Activated CD4-positive, alpha-beta T cell treated with anti-CD3 and anti-CD28 coated beads, Interleukin-2, amount 50 U/mL, for 1 hour (primary cell): Measurements from ENCODE around the gene IFT80.
A peak's percentile ranks its signal among the peaks of the same experiment; 100 is the strongest.
"Not testable (repeated sequence)": the region's sequence is repeated elsewhere in the genome, so short reads cannot be mapped to it uniquely, and the experiment has no call there.

ENCODE experiments used
- DNase-seq: peaks from one replicate; pipeline ENCODE4 v3.0.0-alpha.2; 2020

The IFT80 gene

GRCh38 chr3:160400030-160400701, 1.1 kb upstream of the IFT80 start:
- peak; percentile 20 for DNase-seq

DNA sequence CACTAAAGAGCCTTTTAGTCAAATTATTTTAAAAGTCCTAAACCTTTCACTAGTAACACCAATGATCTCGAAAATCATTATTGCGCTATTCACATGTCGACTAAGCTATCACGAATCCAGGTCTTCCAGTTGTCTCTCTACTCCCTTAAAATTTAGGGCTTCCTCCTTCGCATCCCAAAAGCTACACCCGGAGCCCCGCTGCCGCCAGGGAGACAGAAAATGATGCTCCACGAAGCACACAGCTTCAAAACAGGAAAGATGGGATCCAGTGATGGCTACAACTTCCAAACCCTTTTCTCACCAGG, 253 bp downstream of the IFT80 start:
- no peak for DNase-seq

DNA sequence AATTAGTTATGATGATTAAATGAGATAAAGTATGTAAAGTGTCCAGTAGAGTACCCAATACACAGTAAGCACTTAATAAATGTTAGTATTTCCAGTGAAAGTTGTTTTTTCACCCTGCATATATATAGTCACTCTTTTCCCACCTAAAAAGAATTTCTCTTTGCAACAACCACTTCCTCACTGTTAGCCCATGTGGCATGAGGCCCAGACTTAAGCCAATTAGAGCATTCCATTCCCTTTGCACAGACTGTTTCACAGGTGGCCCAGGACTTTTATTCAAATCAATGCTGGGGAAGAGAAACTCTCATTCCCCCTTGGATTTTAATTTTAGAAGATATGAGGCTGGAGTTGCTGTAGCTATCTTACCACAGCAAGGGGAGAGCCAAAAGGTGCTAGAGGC, 3.7 kb downstream of the IFT80 start:
- no peak for DNase-seq

DNA sequence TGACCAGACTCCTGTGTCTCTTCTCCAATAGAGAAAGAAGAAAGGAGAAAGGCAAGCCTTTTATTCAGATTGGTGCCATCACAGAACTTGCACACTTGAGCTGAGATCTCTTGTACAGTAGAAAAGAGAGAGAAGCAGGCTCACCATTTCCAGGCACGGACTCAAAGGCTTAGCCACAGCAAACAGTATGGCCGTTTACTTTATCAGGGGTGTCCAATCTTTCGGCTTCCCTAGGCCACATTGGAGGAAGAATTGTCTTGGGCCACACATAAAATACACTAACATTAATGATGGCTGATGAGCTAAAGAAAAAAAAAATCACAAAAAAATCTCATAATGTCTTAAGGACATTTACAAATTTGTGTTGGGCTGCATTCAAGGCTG, 5.0 kb downstream of the IFT80 start:
- DNase-seq, result no peak

GRCh38 chr3:160393346-160394008, 5.5 kb downstream of the IFT80 start:
- no peak for DNase-seq

GRCh38 chr3:160392798-160393197, 6.2 kb downstream of the IFT80 start:
- DNase-seq, result no peak

DNA sequence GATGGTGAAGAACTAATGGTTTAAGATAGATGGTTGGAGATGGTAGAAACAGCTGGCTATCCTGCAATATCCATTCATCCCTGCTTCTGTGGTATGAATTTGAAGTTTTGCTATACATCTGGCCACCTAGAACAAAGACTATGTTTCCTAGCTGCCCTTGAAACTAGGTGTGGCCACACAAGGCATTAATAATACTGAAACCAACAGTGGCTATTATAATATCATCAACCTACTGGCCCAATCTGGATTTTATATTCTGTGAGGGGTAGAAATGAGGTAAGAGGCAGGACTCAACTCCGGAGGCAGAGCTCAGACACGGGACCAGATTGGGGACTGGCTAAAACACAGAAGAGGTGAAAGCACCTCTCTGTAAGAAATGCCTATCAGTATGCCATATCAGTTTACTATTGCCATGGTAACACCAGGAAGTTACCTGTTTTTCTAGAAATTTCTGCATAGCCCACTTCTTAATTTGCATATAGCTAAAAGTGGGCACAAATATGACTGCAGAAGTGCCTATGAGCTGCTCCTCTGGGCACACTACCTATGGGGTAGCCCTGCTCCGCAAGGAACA, 8.4 kb downstream of the IFT80 start:
- DNase-seq, result no peak

DNA sequence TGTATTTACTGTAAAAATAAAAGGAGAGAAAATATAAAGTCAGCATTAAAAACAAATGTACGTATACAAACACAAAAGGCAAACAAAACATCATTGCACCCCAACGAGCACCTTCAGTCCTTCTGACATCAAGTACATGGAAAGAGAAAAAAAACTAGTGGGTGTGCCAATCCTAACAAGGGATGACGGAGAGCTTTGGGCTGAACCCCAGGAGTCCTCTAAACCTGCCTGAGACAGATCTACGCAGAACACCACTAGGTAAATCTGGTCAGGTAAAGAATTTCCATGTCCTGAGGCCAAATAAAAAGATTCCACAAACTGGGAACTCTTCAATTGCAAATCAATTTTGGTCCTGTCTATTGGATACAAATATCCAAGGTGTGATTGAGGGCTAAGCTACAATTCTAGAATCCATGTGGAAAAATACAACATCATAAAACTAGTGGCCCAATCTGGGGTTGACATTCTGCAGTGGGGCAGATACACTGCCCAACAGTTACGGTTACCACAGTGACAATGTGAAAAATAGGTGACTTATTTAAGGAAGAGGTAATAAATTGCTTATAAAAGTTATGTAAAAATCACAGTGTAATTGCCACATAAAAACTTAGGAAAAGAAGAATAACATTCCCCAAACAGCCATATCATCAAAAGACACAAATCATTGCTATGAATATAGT, 14.2 kb downstream of the IFT80 start:
- no peak for DNase-seq

GRCh38 chr3:160381470-160381869, 17.6 kb downstream of the IFT80 start:
- DNase-seq, result no peak

GRCh38 chr3:160379628-160380214, 19.3 kb downstream of the IFT80 start:
- no peak for DNase-seq

- no peak for DNase-seq
These were observed 20.5 kb downstream of the IFT80 start for GRCh38 chr3:160378331-160379109.

- DNase-seq, result no peak
These were observed 22.3 kb downstream of the IFT80 start for GRCh38 chr3:160376681-160377080.

GRCh38 chr3:160374925-160375324, 24.1 kb downstream of the IFT80 start:
- no peak for DNase-seq

DNA sequence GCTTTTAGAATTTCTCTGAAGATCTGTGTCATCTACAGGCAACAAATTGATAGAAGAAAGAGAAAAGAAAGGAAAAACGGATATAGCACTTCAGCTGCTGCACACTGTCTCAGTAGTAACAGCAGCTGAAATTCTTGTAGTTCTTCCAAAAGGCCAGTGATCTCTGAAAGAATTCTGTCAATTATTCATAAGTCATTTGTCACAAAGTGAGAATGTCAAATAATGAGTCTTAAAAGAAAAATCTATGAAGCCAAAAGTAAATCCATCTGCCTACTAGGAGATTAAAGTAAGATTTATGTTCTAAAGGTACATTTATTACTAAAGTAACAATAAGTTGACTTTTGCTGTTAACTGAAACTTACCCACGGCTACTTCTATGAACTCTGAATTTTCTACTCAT, 24.6 kb downstream of the IFT80 start:
- DNase-seq, result no peak

DNA sequence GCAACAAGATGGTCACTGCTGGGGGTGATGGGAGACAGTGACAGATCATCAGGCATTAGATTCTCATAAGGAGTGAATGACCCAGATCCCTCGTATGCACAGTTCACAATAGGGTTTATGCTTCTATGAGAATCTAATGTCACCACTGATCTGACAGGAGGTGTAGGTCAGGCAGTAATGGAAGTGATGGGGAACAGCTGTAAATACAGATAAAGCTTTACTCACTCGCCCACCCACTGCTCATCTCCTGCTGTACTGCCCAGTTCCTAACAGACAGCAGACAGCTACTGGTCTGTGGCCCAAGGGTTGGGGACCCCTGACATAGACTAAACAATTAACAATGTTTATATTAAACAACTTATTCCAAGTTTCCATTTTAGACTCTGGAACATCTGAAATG, 25.4 kb downstream of the IFT80 start:
- no peak for DNase-seq

DNA sequence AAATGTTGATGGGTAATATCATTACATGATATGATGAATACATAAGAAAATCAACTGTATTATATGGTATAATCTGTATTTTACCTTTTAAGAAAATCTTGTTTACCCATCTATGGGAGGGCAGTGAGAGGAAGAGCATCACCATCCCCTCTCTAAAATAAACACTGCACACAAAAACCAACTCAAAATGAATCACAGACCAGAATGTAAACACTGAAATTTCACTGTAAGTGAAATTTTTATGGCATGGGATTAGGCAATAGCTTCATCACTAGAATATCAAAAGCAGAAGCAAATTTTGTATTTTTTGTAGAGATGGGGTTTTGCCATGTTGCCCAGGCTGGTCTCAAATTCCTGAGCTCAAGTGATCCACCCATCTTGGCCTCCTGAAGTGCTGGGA, 26.2 kb downstream of the IFT80 start:
- no peak for DNase-seq

GRCh38 chr3:160370987-160371857, 27.8 kb downstream of the IFT80 start:
- no peak for DNase-seq

DNA sequence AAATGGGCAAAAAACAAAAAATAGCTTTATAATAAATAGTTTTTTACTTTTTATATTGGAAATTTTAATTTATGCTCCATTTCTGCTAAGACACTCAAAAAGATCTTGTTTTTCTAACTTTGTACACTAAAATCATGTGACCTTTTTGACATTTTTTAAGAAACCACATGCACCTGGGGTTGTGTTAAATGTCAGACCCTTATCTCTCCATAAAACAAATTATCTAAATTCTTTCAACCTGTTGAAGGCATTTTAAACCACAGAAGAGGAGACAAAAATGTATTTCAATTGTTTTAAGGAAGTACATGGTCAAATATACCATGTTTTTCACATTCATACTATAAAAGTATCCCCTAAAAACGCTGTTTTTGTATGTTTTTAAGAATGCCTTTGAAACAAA, 29.2 kb downstream of the IFT80 start:
- no peak for DNase-seq

DNA sequence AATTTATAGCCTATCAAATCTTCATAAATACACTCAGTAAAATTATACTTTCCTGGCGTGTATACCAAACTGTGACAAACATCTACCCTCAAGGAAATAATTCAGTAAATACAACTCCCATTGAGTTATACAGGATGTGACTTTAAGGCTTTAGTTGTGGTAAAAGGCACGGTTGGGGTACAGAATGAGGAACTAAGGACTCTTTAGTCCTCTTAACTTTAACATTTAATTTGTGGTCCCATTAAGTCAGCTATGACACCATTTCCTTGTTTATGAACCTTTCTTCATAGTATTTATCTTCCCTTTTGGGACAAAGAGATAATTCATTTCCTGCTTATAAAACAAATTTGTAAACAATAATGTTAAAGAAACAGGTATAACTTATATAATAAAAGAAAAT, 30.2 kb downstream of the IFT80 start:
- DNase-seq, result no peak

DNA sequence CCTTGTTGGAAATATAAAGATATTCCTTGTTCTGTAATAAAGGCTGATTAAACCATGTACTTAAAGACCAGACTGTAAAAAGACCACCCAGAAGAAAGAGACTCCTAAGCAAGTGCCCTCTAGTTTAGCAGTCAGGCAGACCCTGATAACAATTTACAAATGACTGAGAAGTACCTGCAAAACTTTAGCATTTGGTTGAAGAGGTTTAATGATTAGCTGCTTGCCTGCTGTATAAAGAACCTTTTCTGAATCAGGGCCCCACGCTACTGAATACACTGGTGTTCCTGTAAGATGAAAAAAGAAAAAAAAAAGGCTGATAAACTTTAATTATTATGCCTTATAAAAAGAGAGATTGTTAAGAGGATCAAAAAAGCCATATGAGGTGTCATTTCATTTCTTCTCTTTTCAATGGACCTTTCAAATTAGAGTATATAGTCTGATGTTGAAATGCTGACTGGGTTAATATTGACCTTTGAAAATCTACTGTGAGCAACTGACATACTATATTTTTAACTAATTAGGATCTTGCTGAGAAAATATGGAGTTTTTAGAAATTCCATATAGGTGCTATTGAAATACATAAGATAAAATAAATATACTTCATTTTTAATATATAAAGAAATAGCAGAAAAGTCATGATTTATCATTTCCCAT, 33.0 kb downstream of the IFT80 start:
- no peak for DNase-seq

DNA sequence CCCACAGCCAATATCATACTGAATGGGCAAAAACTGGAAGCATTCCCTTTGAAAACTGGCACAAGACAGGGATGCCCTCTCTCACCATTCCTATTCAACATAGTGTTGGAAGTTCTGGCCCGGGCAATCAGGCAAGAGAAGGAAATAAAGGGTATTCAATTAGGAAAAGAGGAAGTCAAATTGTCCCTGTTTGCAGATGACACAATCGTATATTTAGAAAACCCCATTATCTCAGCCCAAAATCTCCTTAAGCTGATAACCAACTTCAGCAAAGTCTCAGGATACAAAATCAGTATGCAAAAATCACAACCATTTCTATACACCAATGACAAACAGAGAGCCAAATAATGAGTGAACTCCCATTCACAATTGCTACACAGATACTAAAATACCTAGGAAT, 36.1 kb downstream of the IFT80 start:
- DNase-seq, result not testable (repeated sequence)
